Upper lobe of left lung (tissue), 4 donors: Measurements from ENCODE around the gene CYP26B1.

Experiments used
- CTCF ChIP-seq, 6 experiments: fragments of 450-650 bp in 4 of 6; fragments of 200-600 bp in 2 of 6; sonication (generic) in 2 of 6; IDR thresholded peaks; one replicate each; pipeline ENCODE4 v1.5.1; 2016 to 2019; ENCODE audit warnings: antibody characterized with exemption in 6 of 6
- POLR2A ChIP-seq, 4 donors: fragments of 450-650 bp; IDR thresholded peaks; one replicate each; pipeline ENCODE4 v1.5.1; 2016 to 2017; ENCODE audit warnings: antibody characterized with exemption in 4 of 4, mild to moderate bottlenecking in 2 of 4
- POLR2AphosphoS5 ChIP-seq, 2 donors: sonication (generic); formaldehyde crosslinking; IDR thresholded peaks; one replicate each; pipeline ENCODE4 v1.5.1; 2017; ENCODE audit warnings: antibody characterized with exemption in 2 of 2

GRCh38 chr2:72121153-72121552, 26.5 kb downstream of the CYP26B1 start:
- no peak for TF ChIP-seq CTCF (IDR thresholded peaks at IDR 0.05)
- no peak for TF ChIP-seq POLR2A (IDR thresholded peaks at IDR 0.05)
- no peak for TF ChIP-seq POLR2AphosphoS5 (IDR thresholded peaks at IDR 0.05)
